K562 (cell line): ENCODE results near the gene LRRC4B. TPM values are rescaled to one million over a fixed set of nuclear protein-coding genes. Genes with fewer than 3 reads are reported as not detected.

Experiments
- CCAR2 ChIP-seq: fragments of 200-400 bp; formaldehyde crosslinking; IDR thresholded peaks from 2 replicates; pipeline ENCODE4 v1.6.1; 2017; ENCODE audit warnings: mild to moderate bottlenecking, low read depth, low read length
- ELF1 ChIP-seq: fragments of 200-800 bp; sonication (Bioruptor generic); IDR thresholded peaks from 2 replicates; pipeline ENCODE4 v1.6.1; 2016; ENCODE audit warnings: missing genetic modification characterization, missing compliant biosample characterization
- KDM5B ChIP-seq: fragments of 200-600 bp; sonication (generic); IDR thresholded peaks from 2 replicates; pipeline ENCODE4 v1.6.1; 2012; ENCODE audit warnings: low read depth, mild to moderate bottlenecking, moderate library complexity, low read length, control low read depth, inconsistent platforms; ENCODE audit not compliant: insufficient replicate concordance
- MEF2D ChIP-seq: conservative IDR thresholded peaks from 2 replicates; pipeline ENCODE4 v1.6.1; 2016; ENCODE audit warnings: low read depth, missing genetic modification characterization, missing compliant biosample characterization
- MTF1 ChIP-seq: fragments of 250-450 bp; sonication (Bioruptor Pico); IDR thresholded peaks from 2 replicates; pipeline ENCODE4 v1.9.0; 2021; ENCODE audit warnings: moderate library complexity, mild to moderate bottlenecking, inconsistent platforms, borderline replicate concordance
- RHOXF2B ChIP-seq: fragments of 250-450 bp; sonication (Bioruptor Pico); conservative IDR thresholded peaks from 2 replicates; pipeline ENCODE4 v1.5.1; 2021
- SNRNP70 ChIP-seq: fragments of 200-400 bp; formaldehyde crosslinking; optimal IDR thresholded peaks from 2 replicates; pipeline ENCODE3; 2017; ENCODE audit warnings: low read depth, low read length
- TAF15 ChIP-seq: fragments of 200-400 bp; formaldehyde crosslinking; IDR thresholded peaks from 2 replicates; pipeline ENCODE4 v1.6.1; 2017; ENCODE audit warnings: mild to moderate bottlenecking, low read depth, low read length, moderate library complexity
- ZFP30 ChIP-seq: fragments of 250-450 bp; sonication (Bioruptor Pico); IDR thresholded peaks from 2 replicates; pipeline ENCODE4 v1.8.0; 2022; ENCODE audit warnings: moderate library complexity, mild to moderate bottlenecking, inconsistent platforms, borderline replicate concordance
- ZNF551 ChIP-seq: fragments of 250-450 bp; sonication (Bioruptor Pico); IDR thresholded peaks from 2 replicates; pipeline ENCODE4 v1.5.0; 2021; ENCODE audit warnings: mild to moderate bottlenecking, moderate library complexity
- ZNF785 ChIP-seq: fragments of 250-450 bp; sonication (Bioruptor Pico); IDR thresholded peaks from 2 replicates; pipeline ENCODE4 v1.4.0; 2020; ENCODE audit warnings: mild to moderate bottlenecking
- polyA plus RNA-seq, 8 experiments: library from polyadenylated mRNA; depleted of rRNA in 4 of 8; stranded (reverse) in 5 of 8; unstranded in 3 of 8; fragments of >200 nt; fragmentation: Nextera tagmentation in 2 of 8; fragmentation: Illumina TruSeq in 1 of 8; extraction: Ambion mirVana in 2 of 8; extraction: Trizol in 1 of 8; gene quantifications; 2 replicates each; pipeline versions ENCODE4 v1.2.1 to v1.2.3, GENCODE V29; 2011 to 2014; ENCODE audit warnings: inconsistent platforms in 1 of 8, missing spikeins in 1 of 8
- total RNA-seq, 7 experiments: library from RNA; depleted of rRNA in 6 of 7; stranded (reverse); fragments of >200 nt in 6 of 7; fragmentation: Illumina TruSeq in 2 of 7; extraction: Trizol in 2 of 7; gene quantifications; 2 replicates each; pipeline versions ENCODE4 v1.2.1 to v1.2.3, GENCODE V29; 2011 to 2021; ENCODE audit warnings: low replicate concordance in 1 of 7
- TF ChIP-seq, protein P1 (sequence below): fragments of 200-600 bp; sonication (generic); IDR thresholded peaks from one replicate; pipeline ENCODE4 v1.6.1; 2012; ENCODE audit warnings: mild to moderate bottlenecking, low read depth, low read length, inconsistent platforms
- TF ChIP-seq, protein P2 (sequence below): fragments of 450-650 bp; IDR thresholded peaks from 2 replicates; pipeline ENCODE4 v1.6.1; 2017; ENCODE audit warnings: mild to moderate bottlenecking, moderate library complexity
- TF ChIP-seq, protein P3 (sequence below): fragments of 250-450 bp; sonication (Bioruptor Pico); IDR thresholded peaks from 2 replicates; pipeline ENCODE4 v1.8.0; 2021; ENCODE audit warnings: moderate library complexity, mild to moderate bottlenecking, inconsistent platforms

LRRC4B gene
- total and polyA plus RNA-seq, 9 of the 15 experiments (the other 6 are each of a cell fraction or from before 2014, with no cell fraction given), result 0.18 to 9.6 (median 2.9) TPM; not detected in 2

DNA sequence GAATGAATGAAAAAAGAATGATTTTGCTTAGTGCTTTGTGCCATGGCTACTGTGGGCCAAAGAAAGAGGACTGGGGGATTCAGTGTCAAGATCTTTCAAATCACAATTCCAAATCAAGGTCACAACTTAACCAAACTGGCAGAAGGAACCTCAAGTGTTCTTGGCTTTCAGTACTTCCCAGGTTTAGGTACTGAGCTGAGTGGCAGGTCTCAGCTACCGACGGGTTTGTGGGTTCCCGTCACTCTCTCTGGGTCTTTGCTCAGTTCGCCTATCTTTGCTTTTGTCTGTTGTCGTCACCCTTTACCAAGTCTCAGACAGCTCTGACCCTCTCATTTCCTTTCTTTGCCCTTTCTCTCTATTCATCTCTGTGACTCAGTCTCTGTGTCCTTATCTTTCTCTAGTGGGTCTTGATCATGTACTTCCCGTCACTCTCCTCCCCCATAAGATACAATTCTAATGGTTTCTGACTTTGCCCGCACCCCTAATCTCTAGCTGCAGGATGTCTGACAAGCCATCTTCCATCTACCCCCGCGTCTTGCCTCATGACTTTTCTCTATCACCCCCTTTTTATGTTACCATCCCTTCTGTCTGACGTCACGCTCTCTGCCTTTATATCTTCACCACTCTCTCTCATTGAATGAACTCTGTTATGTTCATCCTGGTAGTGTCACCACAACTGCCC is 33.3 kb upstream of the LRRC4B start (continued):
- TF ChIP-seq, protein P1, sequence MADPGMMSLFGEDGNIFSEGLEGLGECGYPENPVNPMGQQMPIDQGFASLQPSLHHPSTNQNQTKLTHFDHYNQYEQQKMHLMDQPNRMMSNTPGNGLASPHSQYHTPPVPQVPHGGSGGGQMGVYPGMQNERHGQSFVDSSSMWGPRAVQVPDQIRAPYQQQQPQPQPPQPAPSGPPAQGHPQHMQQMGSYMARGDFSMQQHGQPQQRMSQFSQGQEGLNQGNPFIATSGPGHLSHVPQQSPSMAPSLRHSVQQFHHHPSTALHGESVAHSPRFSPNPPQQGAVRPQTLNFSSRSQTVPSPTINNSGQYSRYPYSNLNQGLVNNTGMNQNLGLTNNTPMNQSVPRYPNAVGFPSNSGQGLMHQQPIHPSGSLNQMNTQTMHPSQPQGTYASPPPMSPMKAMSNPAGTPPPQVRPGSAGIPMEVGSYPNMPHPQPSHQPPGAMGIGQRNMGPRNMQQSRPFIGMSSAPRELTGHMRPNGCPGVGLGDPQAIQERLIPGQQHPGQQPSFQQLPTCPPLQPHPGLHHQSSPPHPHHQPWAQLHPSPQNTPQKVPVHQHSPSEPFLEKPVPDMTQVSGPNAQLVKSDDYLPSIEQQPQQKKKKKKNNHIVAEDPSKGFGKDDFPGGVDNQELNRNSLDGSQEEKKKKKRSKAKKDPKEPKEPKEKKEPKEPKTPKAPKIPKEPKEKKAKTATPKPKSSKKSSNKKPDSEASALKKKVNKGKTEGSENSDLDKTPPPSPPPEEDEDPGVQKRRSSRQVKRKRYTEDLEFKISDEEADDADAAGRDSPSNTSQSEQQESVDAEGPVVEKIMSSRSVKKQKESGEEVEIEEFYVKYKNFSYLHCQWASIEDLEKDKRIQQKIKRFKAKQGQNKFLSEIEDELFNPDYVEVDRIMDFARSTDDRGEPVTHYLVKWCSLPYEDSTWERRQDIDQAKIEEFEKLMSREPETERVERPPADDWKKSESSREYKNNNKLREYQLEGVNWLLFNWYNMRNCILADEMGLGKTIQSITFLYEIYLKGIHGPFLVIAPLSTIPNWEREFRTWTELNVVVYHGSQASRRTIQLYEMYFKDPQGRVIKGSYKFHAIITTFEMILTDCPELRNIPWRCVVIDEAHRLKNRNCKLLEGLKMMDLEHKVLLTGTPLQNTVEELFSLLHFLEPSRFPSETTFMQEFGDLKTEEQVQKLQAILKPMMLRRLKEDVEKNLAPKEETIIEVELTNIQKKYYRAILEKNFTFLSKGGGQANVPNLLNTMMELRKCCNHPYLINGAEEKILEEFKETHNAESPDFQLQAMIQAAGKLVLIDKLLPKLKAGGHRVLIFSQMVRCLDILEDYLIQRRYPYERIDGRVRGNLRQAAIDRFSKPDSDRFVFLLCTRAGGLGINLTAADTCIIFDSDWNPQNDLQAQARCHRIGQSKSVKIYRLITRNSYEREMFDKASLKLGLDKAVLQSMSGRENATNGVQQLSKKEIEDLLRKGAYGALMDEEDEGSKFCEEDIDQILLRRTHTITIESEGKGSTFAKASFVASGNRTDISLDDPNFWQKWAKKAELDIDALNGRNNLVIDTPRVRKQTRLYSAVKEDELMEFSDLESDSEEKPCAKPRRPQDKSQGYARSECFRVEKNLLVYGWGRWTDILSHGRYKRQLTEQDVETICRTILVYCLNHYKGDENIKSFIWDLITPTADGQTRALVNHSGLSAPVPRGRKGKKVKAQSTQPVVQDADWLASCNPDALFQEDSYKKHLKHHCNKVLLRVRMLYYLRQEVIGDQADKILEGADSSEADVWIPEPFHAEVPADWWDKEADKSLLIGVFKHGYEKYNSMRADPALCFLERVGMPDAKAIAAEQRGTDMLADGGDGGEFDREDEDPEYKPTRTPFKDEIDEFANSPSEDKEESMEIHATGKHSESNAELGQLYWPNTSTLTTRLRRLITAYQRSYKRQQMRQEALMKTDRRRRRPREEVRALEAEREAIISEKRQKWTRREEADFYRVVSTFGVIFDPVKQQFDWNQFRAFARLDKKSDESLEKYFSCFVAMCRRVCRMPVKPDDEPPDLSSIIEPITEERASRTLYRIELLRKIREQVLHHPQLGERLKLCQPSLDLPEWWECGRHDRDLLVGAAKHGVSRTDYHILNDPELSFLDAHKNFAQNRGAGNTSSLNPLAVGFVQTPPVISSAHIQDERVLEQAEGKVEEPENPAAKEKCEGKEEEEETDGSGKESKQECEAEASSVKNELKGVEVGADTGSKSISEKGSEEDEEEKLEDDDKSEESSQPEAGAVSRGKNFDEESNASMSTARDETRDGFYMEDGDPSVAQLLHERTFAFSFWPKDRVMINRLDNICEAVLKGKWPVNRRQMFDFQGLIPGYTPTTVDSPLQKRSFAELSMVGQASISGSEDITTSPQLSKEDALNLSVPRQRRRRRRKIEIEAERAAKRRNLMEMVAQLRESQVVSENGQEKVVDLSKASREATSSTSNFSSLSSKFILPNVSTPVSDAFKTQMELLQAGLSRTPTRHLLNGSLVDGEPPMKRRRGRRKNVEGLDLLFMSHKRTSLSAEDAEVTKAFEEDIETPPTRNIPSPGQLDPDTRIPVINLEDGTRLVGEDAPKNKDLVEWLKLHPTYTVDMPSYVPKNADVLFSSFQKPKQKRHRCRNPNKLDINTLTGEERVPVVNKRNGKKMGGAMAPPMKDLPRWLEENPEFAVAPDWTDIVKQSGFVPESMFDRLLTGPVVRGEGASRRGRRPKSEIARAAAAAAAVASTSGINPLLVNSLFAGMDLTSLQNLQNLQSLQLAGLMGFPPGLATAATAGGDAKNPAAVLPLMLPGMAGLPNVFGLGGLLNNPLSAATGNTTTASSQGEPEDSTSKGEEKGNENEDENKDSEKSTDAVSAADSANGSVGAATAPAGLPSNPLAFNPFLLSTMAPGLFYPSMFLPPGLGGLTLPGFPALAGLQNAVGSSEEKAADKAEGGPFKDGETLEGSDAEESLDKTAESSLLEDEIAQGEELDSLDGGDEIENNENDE, result no peak
- TF ChIP-seq ZNF551 (CRISPR knock-in tag), result no peak
- 0 out of 2 replicates have a peak, but pooled peaks have one; percentile 61 for TF ChIP-seq RHOXF2B (CRISPR knock-in tag)
- TF ChIP-seq SNRNP70, result no peak
- TF ChIP-seq MEF2D (tag), result peak; percentile 82
- TF ChIP-seq ZNF785 (CRISPR knock-in tag), result no peak
- TF ChIP-seq TAF15, result no peak
- TF ChIP-seq, protein P2, sequence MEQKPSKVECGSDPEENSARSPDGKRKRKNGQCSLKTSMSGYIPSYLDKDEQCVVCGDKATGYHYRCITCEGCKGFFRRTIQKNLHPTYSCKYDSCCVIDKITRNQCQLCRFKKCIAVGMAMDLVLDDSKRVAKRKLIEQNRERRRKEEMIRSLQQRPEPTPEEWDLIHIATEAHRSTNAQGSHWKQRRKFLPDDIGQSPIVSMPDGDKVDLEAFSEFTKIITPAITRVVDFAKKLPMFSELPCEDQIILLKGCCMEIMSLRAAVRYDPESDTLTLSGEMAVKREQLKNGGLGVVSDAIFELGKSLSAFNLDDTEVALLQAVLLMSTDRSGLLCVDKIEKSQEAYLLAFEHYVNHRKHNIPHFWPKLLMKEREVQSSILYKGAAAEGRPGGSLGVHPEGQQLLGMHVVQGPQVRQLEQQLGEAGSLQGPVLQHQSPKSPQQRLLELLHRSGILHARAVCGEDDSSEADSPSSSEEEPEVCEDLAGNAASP, result no peak
- no peak for TF ChIP-seq CCAR2
- no peak for TF ChIP-seq ZFP30 (CRISPR knock-in tag)
- no peak for TF ChIP-seq ELF1 (tag)
- TF ChIP-seq, protein P3, sequence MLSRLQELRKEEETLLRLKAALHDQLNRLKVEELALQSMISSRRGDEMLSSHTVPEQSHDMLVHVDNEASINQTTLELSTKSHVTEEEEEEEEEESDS (CRISPR knock-in tag), result no peak
- no peak for TF ChIP-seq KDM5B
- no peak for TF ChIP-seq MTF1 (CRISPR knock-in tag)
